H9 (cell line): ENCODE results near the gene IFT80. TPM values are rescaled to one million over a fixed set of nuclear protein-coding genes. Genes with fewer than 3 reads are reported as not detected.

ENCODE experiments used
- DNase-seq: peaks from one replicate; pipeline ENCODE4 v3.0.0-alpha.2; 2017
- H2AFZ ChIP-seq: one replicate; pipeline ENCODE4 v1.6.1; 2013; ENCODE audit warnings: mild to moderate bottlenecking, low read length, control low read depth, moderate library complexity
- H2AK5ac ChIP-seq: 2 replicates; pipeline ENCODE4 v1.6.1; 2013; ENCODE audit warnings: low read length, control low read depth, mixed read lengths; ENCODE audit not compliant: insufficient read length
- H2BK120ac ChIP-seq: one replicate; pipeline ENCODE4 v1.6.1; 2013; ENCODE audit warnings: low read depth, mild to moderate bottlenecking, low read length, control low read depth, inconsistent platforms; ENCODE audit not compliant: poor library complexity, severe bottlenecking
- H2BK12ac ChIP-seq: 2 replicates; pipeline ENCODE4 v1.6.1; 2013; ENCODE audit warnings: low read length, control low read depth, mixed read lengths, low read depth; ENCODE audit not compliant: insufficient read length
- H2BK15ac ChIP-seq: 2 replicates; pipeline ENCODE4 v1.6.1; 2013; ENCODE audit warnings: low read depth, low read length, control low read depth
- H2BK20ac ChIP-seq: one replicate; pipeline ENCODE4 v1.6.1; 2013; ENCODE audit warnings: low read depth, mild to moderate bottlenecking, low read length, control low read depth, inconsistent platforms; ENCODE audit not compliant: poor library complexity, severe bottlenecking
- H2BK5ac ChIP-seq: 2 replicates; pipeline ENCODE4 v1.6.1; 2013; ENCODE audit warnings: low read length, control low read depth, mixed read lengths; ENCODE audit not compliant: insufficient read length
- H3K14ac ChIP-seq: 2 replicates; pipeline ENCODE4 v1.6.1; 2013; ENCODE audit warnings: low read length, control low read depth; ENCODE audit not compliant: insufficient read depth
- H3K18ac ChIP-seq: 2 replicates; pipeline ENCODE4 v1.6.1; 2013; ENCODE audit warnings: low read depth, mild to moderate bottlenecking, mixed read lengths, low read length, control low read depth; ENCODE audit not compliant: insufficient read length
- H3K23ac ChIP-seq: 2 replicates; pipeline ENCODE4 v1.6.1; 2013; ENCODE audit warnings: low read length, control low read depth, mixed read lengths, low read depth; ENCODE audit not compliant: insufficient read length
- H3K23me2 ChIP-seq: 2 replicates; pipeline ENCODE4 v1.6.1; 2013; ENCODE audit warnings: low read depth, mild to moderate bottlenecking, mixed read lengths, low read length, control low read depth; ENCODE audit not compliant: insufficient read length, poor library complexity, severe bottlenecking
- H3K27ac ChIP-seq: 2 replicates; pipeline ENCODE4 v1.5.1; 2013; ENCODE audit warnings: low read length, control low read depth, mixed read lengths, low read depth; ENCODE audit not compliant: insufficient read length
- H3K27me3 ChIP-seq: 2 replicates; pipeline ENCODE4 v1.6.1; 2013; ENCODE audit warnings: low read length, control low read depth, inconsistent platforms; ENCODE audit not compliant: insufficient read depth
- H3K4ac ChIP-seq: 2 replicates; pipeline ENCODE4 v1.6.1; 2013; ENCODE audit warnings: low read depth, mild to moderate bottlenecking, control low read depth, inconsistent platforms, low read length, moderate library complexity
- H3K4me1 ChIP-seq: 2 replicates; pipeline ENCODE4 v1.6.1; 2013; ENCODE audit warnings: low read length, control low read depth, inconsistent platforms; ENCODE audit not compliant: insufficient read depth
- H3K4me2 ChIP-seq: 2 replicates; pipeline ENCODE4 v1.6.1; 2013; ENCODE audit warnings: low read length, control low read depth, mixed read lengths; ENCODE audit not compliant: insufficient read length, insufficient read depth
- H3K56ac ChIP-seq: 2 replicates; pipeline ENCODE4 v1.6.1; 2013; ENCODE audit warnings: low read depth, mild to moderate bottlenecking, mixed read lengths, low read length, control low read depth; ENCODE audit not compliant: insufficient read length
- H3K79me1 ChIP-seq: 2 replicates; pipeline ENCODE4 v1.6.1; 2013; ENCODE audit warnings: low read depth, mild to moderate bottlenecking, moderate library complexity, low read length, control low read depth, inconsistent platforms; ENCODE audit not compliant: insufficient read depth, poor library complexity, severe bottlenecking
- H3K79me2 ChIP-seq: 2 replicates; pipeline ENCODE4 v1.6.1; 2013; ENCODE audit warnings: low read length, control low read depth, inconsistent platforms; ENCODE audit not compliant: insufficient read depth
- H3K9ac ChIP-seq: 2 replicates; pipeline ENCODE4 v1.6.1; 2013; ENCODE audit warnings: low read length, control low read depth, mixed read lengths; ENCODE audit not compliant: insufficient read length; ENCODE audit errors: extremely low read depth
- H3K9me3 ChIP-seq: one replicate; pipeline ENCODE4 v1.6.1; 2013; ENCODE audit warnings: low read depth, low read length, inconsistent platforms; ENCODE audit not compliant: control insufficient read depth
- H3T11ph ChIP-seq: one replicate; pipeline ENCODE4 v1.6.1; 2013; ENCODE audit warnings: mild to moderate bottlenecking, low read length, control low read depth, inconsistent platforms
- H4K20me1 ChIP-seq: one replicate; pipeline ENCODE4 v1.6.1; 2013; ENCODE audit not compliant: control insufficient read depth, insufficient read length, insufficient read depth
- H4K5ac ChIP-seq: 2 replicates; pipeline ENCODE4 v1.6.1; 2013; ENCODE audit warnings: low read depth, mild to moderate bottlenecking, mixed read lengths, low read length, control low read depth; ENCODE audit not compliant: insufficient read length
- H4K8ac ChIP-seq: replicated peaks from 2 replicates; pipeline ENCODE4 v1.6.1; 2013; ENCODE audit warnings: low read length, control low read depth, mixed read lengths, low read depth; ENCODE audit not compliant: insufficient read length
- H4K91ac ChIP-seq: 2 replicates; pipeline ENCODE4 v1.6.1; 2013; ENCODE audit warnings: low read depth, mild to moderate bottlenecking, moderate library complexity, mixed read lengths, low read length, control low read depth; ENCODE audit not compliant: insufficient read length
- H3K27ac Mint-ChIP-seq, 3 experiments: 2 replicates in 2 of 3; 3 replicates in 1 of 3; pipeline ENCODE4 v1.8.0; 2020 to 2021; ENCODE audit warnings: mixed read lengths in 3 of 3, mild to moderate bottlenecking in 1 of 3, moderate library complexity in 1 of 3
- H3K27me3 Mint-ChIP-seq: 2 replicates; pipeline ENCODE4 v1.8.0; 2021; ENCODE audit warnings: low read depth, mild to moderate bottlenecking, moderate library complexity, mixed read lengths
- H3K36me3 Mint-ChIP-seq, 3 experiments: 2 replicates in 2 of 3; 3 replicates in 1 of 3; pipeline ENCODE4 v1.8.0; 2020 to 2021; ENCODE audit warnings: low read depth in 3 of 3, mixed read lengths in 3 of 3; ENCODE audit not compliant: insufficient read depth in 1 of 3
- H3K4me1 Mint-ChIP-seq, 2 experiments: 2 replicates each; pipeline ENCODE4 v1.8.0; 2020; ENCODE audit warnings: mixed read lengths in 2 of 2
- H3K4me3 Mint-ChIP-seq, 2 experiments: 2 replicates in 1 of 2; 3 replicates in 1 of 2; pipeline ENCODE4 v1.8.0; 2020 to 2021; ENCODE audit warnings: mild to moderate bottlenecking in 2 of 2, mixed read lengths in 2 of 2, moderate library complexity in 1 of 2
- H3K9me3 Mint-ChIP-seq, 2 experiments: 2 replicates in 1 of 2; 3 replicates in 1 of 2; pipeline ENCODE4 v1.8.0; 2020; ENCODE audit warnings: mild to moderate bottlenecking in 2 of 2, mixed read lengths in 2 of 2, moderate library complexity in 1 of 2
- CTCF ChIP-seq: fragments of 200-600 bp; sonication (generic); conservative IDR thresholded peaks from 3 replicates; pipeline ENCODE4 v1.8.0; 2021; ENCODE audit warnings: antibody characterized with exemption, mild to moderate bottlenecking
- WGBS: extraction: QIAGEN DNeasy Blood & Tissue Kit; methylation state at CpG from one replicate; pipeline ENCODE4 v1.1.7; 2013; ENCODE audit warnings: missing lambda C conversion rate, low lambda C conversion rate, mixed read lengths; ENCODE audit not compliant: insufficient read length; ENCODE audit errors: extremely low coverage; 5-methylcytosine and 5-hydroxymethylcytosine counted together
- total RNA-seq: library from RNA; stranded (reverse); gene quantifications from 2 replicates; pipeline ENCODE4 v1.2.1, GENCODE V29; 2021

IFT80 gene
- total RNA-seq, 1 experiment from 2014 or later: 29.0 TPM

GRCh38 chr3:160384639-160385318 is 14.2 kb downstream of the IFT80 start:
- Mint-ChIP-seq H3K4me3 (no peak overlapping the region), H3K27ac (peak overlapping the region in 2 of 3 experiments; percentile 4 to 78; a peak in 2 of 7 replicates), H3K36me3 (peaks cover 0 to 3% (median 0%) of the 10 kb centered on the region in 3 experiments; a peak in 1 of 7 replicates), H3K4me1 (peaks cover 17 to 19% of the 10 kb centered on the region in 2 experiments), H3K9me3 (no peaks in the 10 kb centered on the region), H3K27me3 (no peaks in the 10 kb centered on the region)
- no peak overlapping the region for H3K18ac ChIP-seq
- no peak overlapping the region for H2AK5ac ChIP-seq
- H2BK5ac ChIP-seq: no peak overlapping the region
- H3K4me2 ChIP-seq: no peak overlapping the region
- H3K79me1 ChIP-seq: peaks cover 2% of the 10 kb centered on the region
- H3T11ph ChIP-seq: no peak overlapping the region
- no peak overlapping the region for H2BK15ac ChIP-seq
- no peak overlapping the region for H3K27ac ChIP-seq
- no peak overlapping the region for H3K9ac ChIP-seq
- no peaks in the 10 kb centered on the region for H3K27me3 ChIP-seq
- no peak overlapping the region for H2BK20ac ChIP-seq
- H4K5ac ChIP-seq: no peak overlapping the region
- no peak overlapping the region for H3K56ac ChIP-seq
- WGBS: no CpG with 5 or more reads among the region's 5 CpGs
- no peak overlapping the region for H3K14ac ChIP-seq
- no peak for DNase-seq
- no peaks in the 10 kb centered on the region for H4K20me1 ChIP-seq
- H3K4ac ChIP-seq: no peak overlapping the region
- no peaks in the 10 kb centered on the region; the same call in 1 of the 2 replicates for H3K4me1 ChIP-seq
- no peak overlapping the region for H2BK12ac ChIP-seq
- H2BK120ac ChIP-seq: no peak overlapping the region
- no peak overlapping the region for H2AFZ ChIP-seq
- no peak overlapping the region for H3K23ac ChIP-seq
- H4K91ac ChIP-seq: no peak overlapping the region
- no peaks in the 10 kb centered on the region; the same call in 1 of the 2 replicates for H3K79me2 ChIP-seq
- no peak for TF ChIP-seq CTCF
- no peaks in the 10 kb centered on the region for H3K23me2 ChIP-seq
- no peak overlapping the region for H4K8ac ChIP-seq
- H3K9me3 ChIP-seq: no peaks in the 10 kb centered on the region
